SJCRH30 (cell line): ENCODE data around the gene PDGFC. TPM values are rescaled to one million over a fixed set of nuclear protein-coding genes. Genes with fewer than 3 reads are reported as not detected.

ENCODE experiments used
- DNase-seq, 2 experiments: peaks; one replicate each; pipeline ENCODE4 v3.0.0-alpha.2; 2015 to 2020
- H3K27ac ChIP-seq: fragments of 250-450 bp; sonication (Bioruptor Pico); 2 replicates; pipeline ENCODE4 v1.5.1; 2020; ENCODE audit warnings: mild to moderate bottlenecking, moderate library complexity
- H3K27me3 ChIP-seq: fragments of 250-450 bp; sonication (Bioruptor Pico); 2 replicates; pipeline ENCODE4 v1.5.1; 2020; ENCODE audit warnings: mild to moderate bottlenecking, moderate library complexity
- H3K36me3 ChIP-seq: fragments of 250-450 bp; sonication (Bioruptor Pico); 2 replicates; pipeline ENCODE4 v1.5.1; 2020; ENCODE audit warnings: mild to moderate bottlenecking, moderate library complexity
- H3K4me1 ChIP-seq: fragments of 250-450 bp; sonication (Bioruptor Pico); 2 replicates; pipeline ENCODE4 v1.5.1; 2020; ENCODE audit warnings: mild to moderate bottlenecking, moderate library complexity
- H3K4me3 ChIP-seq: fragments of 250-450 bp; sonication (Bioruptor Pico); 2 replicates; pipeline ENCODE4 v1.5.1; 2020; ENCODE audit warnings: mild to moderate bottlenecking, moderate library complexity
- H3K9me3 ChIP-seq: fragments of 250-450 bp; sonication (Bioruptor Pico); replicated peaks from 2 replicates; pipeline ENCODE4 v1.5.1; 2020; ENCODE audit warnings: mild to moderate bottlenecking, moderate library complexity
- total RNA-seq: library from RNA; depleted of rRNA; stranded (reverse); fragments of >200 nt; shearing (Covaris generic); gene quantifications from 2 replicates; pipeline ENCODE4 v1.2.3, GENCODE V29; 2014; rRNA removed

PDGFC gene
- total RNA-seq = 14.1 and 14.6 TPM in 2 replicates

DNA sequence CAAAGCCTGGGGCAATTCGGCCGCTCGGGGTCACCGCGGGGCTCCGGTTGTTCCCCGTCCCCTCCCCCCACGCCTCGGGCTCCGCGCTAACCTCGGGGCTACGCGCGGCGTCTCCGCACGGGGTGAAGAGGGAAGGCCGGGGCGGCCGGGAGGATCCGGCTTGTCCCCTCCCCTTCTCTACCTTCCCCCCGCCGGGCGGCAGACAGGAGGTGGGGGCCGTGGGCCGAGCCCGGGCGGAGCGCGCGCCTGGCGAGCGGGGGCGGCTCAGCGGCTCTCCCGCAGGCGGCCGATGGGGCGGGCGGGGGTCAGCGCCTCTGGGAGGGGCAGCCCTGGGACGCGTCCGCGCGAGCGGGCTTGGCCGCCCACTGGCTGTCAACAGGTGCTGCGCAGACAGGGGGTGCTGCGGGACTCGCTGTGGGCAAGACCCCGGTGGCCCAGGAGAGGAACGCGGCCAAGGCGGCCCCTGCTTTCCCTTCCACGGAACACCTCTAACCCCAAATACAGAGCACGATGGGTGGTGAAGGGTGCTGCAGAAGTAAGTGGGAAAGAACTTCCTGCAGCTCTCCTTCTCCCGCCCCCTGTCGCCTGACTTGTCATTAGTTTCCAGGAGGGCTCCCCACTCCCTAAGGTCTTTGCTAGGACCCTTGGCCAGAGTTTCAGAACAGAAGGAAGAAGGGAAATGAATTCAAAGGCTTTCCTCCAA, at the start of gene PDGFC:
TSS of gene PDGFC (minus strand) at position 124 of the 703 bp plus-strand sequence. CDS start 896 bp downstream, outside the sequence.
- Histone ChIP-seq H3K9me3 (no peaks in the 10 kb centered on the region), H3K27ac (peak within 1 kb of the TSS; percentile 77), H3K36me3 (no peaks in the 10 kb centered on the region), H3K27me3 (no peaks in the 10 kb centered on the region), H3K4me1 (peaks cover 17% of the 10 kb centered on the region), H3K4me3 (peak within 1 kb of the TSS; percentile 72)
- peak; percentile 63 to 71 for DNase-seq

- Histone ChIP-seq H3K4me1 (no peaks in the 10 kb centered on the region), H3K4me3 (no peak overlapping the region), H3K27me3 (no peaks in the 10 kb centered on the region), H3K36me3 (no peaks in the 10 kb centered on the region), H3K9me3 (no peaks in the 10 kb centered on the region), H3K27ac (no peak overlapping the region)
- no peak for DNase-seq
Measured at GRCh38 chr4:157020882-157021281, 49.3 kb upstream of the PDGFC start.

GRCh38 chr4:157018920-157019490, 47.4 kb upstream of the PDGFC start:
- no peak for DNase-seq
- Histone ChIP-seq H3K27me3 (no peaks in the 10 kb centered on the region), H3K27ac (no peak overlapping the region), H3K36me3 (no peaks in the 10 kb centered on the region), H3K9me3 (no peaks in the 10 kb centered on the region), H3K4me1 (no peaks in the 10 kb centered on the region), H3K4me3 (no peak overlapping the region)

GRCh38 chr4:157014621-157015591, 43.3 kb upstream of the PDGFC start:
- DNase-seq = peak in 1 of 2 experiments; percentile 7
- H3K36me3 ChIP-seq = no peaks in the 10 kb centered on the region
- H3K27me3 ChIP-seq = no peaks in the 10 kb centered on the region
- H3K27ac ChIP-seq = no peak overlapping the region
- H3K9me3 ChIP-seq = no peaks in the 10 kb centered on the region
- H3K4me3 ChIP-seq = no peak overlapping the region
- no peaks in the 10 kb centered on the region for H3K4me1 ChIP-seq

DNA sequence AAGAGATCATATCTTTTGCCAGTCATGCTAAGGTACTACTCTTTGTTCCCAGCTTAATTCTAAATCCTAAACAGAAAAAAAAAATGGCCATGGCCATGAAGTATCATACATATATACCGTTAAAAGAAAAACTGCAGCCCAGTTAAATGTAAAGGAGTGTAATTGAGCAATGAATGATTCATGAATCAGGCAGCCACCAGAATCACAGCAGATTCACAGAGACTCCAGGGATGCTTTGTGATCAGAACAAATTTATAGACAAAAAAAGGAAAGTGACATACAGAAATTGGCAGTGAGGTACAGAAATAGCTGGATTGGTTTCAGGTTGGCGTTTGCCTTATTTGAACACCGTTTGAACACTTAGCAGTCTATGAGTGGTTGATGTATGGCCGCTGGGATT, 42.1 kb upstream of the PDGFC start:
- Histone ChIP-seq H3K27ac (no peak overlapping the region), H3K4me3 (no peak overlapping the region), H3K36me3 (no peaks in the 10 kb centered on the region), H3K27me3 (no peaks in the 10 kb centered on the region), H3K9me3 (no peaks in the 10 kb centered on the region), H3K4me1 (no peaks in the 10 kb centered on the region)
- DNase-seq = no peak

- no peaks in the 10 kb centered on the region for H3K9me3 ChIP-seq
- no peak overlapping the region for H3K27ac ChIP-seq
- H3K4me3 ChIP-seq = no peak overlapping the region
- no peaks in the 10 kb centered on the region for H3K4me1 ChIP-seq
- no peaks in the 10 kb centered on the region for H3K27me3 ChIP-seq
- no peak for DNase-seq
- H3K36me3 ChIP-seq = no peaks in the 10 kb centered on the region
Measured at GRCh38 chr4:157012781-157013180, 41.2 kb upstream of the PDGFC start.

- Histone ChIP-seq H3K27ac (no peak overlapping the region), H3K4me1 (no peaks in the 10 kb centered on the region)
Measured at GRCh38 chr4:157012296-157012695, 40.7 kb upstream of the PDGFC start.

DNA sequence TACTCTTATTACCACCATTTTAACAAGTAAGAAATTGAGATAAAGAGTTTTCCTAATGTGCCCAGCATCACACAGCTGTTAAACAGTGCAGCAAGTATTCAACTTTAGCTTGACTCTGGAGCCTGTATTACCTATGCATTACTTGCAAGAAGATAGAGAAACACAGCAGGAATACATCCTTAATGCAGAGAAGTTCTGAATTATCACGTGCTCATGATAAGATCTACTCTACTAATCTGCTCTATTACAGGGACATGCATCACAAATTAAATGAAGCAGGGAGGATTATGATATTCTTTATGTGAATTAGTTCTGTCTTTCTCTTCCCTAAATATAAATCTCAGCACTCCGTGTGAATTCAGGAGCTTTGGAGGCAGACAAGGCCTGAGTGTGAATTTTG, 39.0 kb upstream of the PDGFC start:
- Histone ChIP-seq H3K4me3 (no peak overlapping the region), H3K27ac (no peak overlapping the region), H3K9me3 (no peaks in the 10 kb centered on the region), H3K36me3 (no peaks in the 10 kb centered on the region), H3K27me3 (no peaks in the 10 kb centered on the region), H3K4me1 (no peaks in the 10 kb centered on the region)
- no peak for DNase-seq

More at GRCh38 chr4:157012296-157012695, 40.7 kb upstream of the PDGFC start:
- Histone ChIP-seq H3K9me3 (no peaks in the 10 kb centered on the region), H3K36me3 (no peaks in the 10 kb centered on the region), H3K4me3 (no peak overlapping the region), H3K27me3 (no peaks in the 10 kb centered on the region)
- no peak for DNase-seq

DNA sequence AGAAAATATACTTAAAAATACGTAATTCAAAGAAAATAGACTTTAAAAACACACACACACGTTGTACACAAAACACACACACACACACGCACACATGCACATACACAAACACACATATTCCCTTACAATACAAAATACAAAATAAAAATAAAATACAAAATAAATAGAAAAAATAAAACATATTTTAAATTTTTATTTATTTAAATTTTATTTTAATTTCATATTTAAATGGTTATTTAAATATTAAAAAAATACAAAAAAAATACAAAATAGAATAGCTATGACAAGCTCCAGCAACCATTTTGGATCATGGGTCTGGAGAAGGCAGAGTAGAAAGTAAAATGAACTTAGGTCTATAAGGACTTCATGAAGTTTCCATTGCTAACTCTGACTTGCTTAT, 34.2 kb upstream of the PDGFC start:
- Histone ChIP-seq H3K36me3 (no peaks in the 10 kb centered on the region), H3K27me3 (no peaks in the 10 kb centered on the region), H3K27ac (no peak overlapping the region), H3K4me3 (no peak overlapping the region), H3K9me3 (no peaks in the 10 kb centered on the region), H3K4me1 (no peaks in the 10 kb centered on the region)
- DNase-seq = no peak

DNA sequence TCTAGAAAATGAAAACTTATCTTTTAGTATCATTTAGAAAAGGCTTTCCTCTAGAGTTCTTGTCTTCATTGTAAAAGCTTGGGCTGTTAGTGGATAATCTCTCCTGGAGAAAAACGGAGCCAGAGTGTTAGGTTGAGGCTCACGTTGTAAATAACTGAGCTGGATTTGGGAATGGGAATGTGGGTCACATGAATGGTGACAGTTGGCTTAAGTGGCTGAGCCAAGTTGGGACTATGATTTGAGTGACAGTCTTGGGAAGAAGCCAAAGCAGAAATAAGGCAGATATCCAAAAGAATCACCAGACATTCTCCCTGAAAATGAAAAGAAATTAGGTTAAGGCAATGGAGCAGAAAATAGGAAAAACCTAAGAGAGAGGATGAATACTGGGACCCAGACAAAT, 33.6 kb upstream of the PDGFC start:
- H3K27ac ChIP-seq = no peak overlapping the region
- DNase-seq = no peak
- H3K9me3 ChIP-seq = no peaks in the 10 kb centered on the region
- H3K4me3 ChIP-seq = no peak overlapping the region
- no peaks in the 10 kb centered on the region for H3K27me3 ChIP-seq
- H3K4me1 ChIP-seq = peaks cover under 1% of the 10 kb centered on the region
- H3K36me3 ChIP-seq = no peaks in the 10 kb centered on the region

DNA sequence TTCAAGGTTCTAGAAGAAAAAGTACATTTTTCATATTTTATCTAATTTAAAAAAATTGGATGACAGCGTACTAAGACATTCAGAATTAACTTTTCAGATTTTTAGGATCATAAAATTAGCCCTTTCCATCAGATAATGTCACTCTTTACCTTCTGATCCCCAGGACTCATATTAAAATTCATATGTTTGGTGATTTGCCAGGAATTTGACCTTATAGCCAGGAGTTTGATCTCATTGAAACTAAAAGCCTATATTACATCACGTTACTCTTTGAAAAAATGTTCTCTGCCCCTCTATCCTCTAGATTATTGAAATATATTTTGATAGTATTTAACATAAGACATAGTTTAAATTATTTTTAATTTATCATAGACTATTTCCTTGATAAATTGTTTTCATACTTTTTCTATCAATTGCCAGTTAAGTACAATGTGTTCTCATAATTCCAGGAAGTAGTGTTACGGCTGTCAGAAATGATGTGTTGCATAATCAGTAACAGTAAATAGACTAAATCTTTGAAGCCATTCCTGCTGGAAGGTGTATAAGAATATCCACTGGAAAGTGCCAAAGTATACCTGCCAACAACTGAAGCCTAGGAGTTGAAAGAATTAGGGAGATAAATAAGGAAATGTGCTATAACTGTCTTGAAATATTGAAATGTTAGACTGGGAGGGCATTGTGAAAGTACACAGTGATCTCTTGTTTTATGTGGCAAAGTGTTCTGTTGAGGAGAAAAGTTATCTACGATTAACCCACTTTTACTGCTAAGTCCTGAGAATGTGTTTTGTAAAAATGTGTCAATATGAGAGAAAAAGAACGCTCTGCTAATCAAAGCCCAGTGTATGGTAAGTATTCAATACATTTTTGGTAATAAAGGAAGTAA, 32.9 kb upstream of the PDGFC start:
- Histone ChIP-seq H3K27me3 (no peaks in the 10 kb centered on the region), H3K36me3 (no peaks in the 10 kb centered on the region), H3K4me3 (no peak overlapping the region), H3K4me1 (peaks cover 7% of the 10 kb centered on the region), H3K27ac (no peak overlapping the region), H3K9me3 (no peaks in the 10 kb centered on the region)
- DNase-seq = no peak

DNA sequence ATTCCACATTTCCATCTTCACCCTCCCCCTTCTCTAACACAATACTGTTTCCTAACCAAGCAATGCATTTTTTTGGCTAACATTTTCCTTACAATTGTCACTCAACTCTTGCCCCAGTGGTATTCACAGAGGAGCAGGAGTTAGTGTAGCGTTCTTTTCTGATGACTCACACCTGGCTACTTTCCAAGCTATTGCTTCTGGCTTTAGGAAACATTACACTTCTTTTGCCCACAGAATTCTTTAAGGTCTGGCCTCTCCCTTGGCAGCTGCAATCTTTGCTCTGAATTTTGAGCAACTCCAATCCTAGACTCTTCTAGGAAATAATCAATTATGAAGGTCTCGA, 27.5 kb upstream of the PDGFC start:
- H3K36me3 ChIP-seq = no peaks in the 10 kb centered on the region
- DNase-seq = peak; percentile 78 to 93
- peaks cover 17% of the 10 kb centered on the region for H3K4me1 ChIP-seq
- H3K4me3 ChIP-seq = peak overlapping the region; percentile 29
- H3K27ac ChIP-seq = peak overlapping the region; percentile 82
- H3K9me3 ChIP-seq = no peaks in the 10 kb centered on the region
- H3K27me3 ChIP-seq = no peaks in the 10 kb centered on the region

DNA sequence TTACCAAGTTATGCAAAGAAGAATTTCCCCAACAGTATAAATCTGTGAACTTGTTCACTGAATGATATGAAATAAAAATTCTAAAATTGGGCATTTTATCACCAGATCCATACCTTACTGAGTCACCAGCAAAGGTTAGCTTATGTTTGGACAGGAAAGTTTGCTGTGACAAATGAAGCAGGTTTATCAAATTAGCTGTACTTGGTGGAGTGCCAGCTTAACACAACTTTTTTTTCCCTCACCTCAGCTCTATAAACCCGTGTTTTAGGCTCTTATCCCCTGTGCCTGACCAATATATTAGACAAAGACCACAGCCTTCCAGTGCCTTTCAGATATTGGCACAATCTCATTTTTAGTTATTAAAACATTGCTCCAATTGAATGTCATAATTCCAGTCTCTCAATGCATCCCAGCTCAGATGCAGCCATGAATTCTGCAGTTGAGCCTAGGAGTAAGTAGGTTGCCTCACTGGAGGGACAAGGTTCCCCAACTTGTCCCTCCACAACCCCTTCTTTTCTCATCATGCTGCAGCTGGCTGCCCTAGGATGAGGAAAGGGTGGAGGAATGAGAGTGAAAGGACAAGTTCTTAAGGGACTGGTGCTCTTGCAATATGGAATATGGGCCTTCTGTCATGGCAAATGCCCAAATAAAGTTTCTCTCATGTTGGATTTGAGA, 27.0 kb upstream of the PDGFC start:
- Histone ChIP-seq H3K9me3 (no peaks in the 10 kb centered on the region), H3K4me1 (peaks cover 17% of the 10 kb centered on the region), H3K36me3 (no peaks in the 10 kb centered on the region), H3K4me3 (no peak overlapping the region), H3K27ac (peak overlapping the region; percentile 82), H3K27me3 (no peaks in the 10 kb centered on the region)
- DNase-seq = peak in 1 of 2 experiments; percentile 21

DNA sequence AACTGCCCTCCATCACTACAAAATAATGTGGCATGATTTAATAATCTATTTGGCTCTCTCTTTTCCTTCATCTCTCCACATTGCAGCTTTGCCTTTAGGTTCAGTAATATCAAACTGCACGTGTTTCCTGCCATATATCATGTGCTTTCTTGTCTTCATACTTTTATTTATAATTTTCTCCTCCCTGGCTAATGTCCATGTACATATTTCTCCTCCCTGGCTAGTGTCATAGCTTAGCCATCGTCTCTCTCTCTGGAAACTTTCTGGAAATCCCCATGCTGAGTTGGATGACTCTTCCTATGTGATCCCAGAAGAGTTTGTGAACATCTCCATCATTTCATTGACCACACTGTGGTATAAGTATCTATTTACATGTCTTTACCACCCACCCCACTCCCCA, 21.3 kb upstream of the PDGFC start:
- no peaks in the 10 kb centered on the region for H3K36me3 ChIP-seq
- H3K4me1 ChIP-seq = no peaks in the 10 kb centered on the region
- no peak for DNase-seq
- H3K27ac ChIP-seq = no peak overlapping the region
- H3K4me3 ChIP-seq = no peak overlapping the region
- no peaks in the 10 kb centered on the region for H3K27me3 ChIP-seq
- H3K9me3 ChIP-seq = no peaks in the 10 kb centered on the region
